ENCODE measurements around the gene ADARB1. TPM values are rescaled to one million over a fixed set of nuclear protein-coding genes. Genes with fewer than 3 reads are reported as not detected.
"Not testable (repeated sequence)": the region's sequence is repeated elsewhere in the genome, so short reads cannot be mapped to it uniquely, and the experiment has no call there.

ADARB1 gene
- total RNA-seq, 4 donors from 2014 or later: 3.4 to 15.6 (median 5.7) TPM

DNA sequence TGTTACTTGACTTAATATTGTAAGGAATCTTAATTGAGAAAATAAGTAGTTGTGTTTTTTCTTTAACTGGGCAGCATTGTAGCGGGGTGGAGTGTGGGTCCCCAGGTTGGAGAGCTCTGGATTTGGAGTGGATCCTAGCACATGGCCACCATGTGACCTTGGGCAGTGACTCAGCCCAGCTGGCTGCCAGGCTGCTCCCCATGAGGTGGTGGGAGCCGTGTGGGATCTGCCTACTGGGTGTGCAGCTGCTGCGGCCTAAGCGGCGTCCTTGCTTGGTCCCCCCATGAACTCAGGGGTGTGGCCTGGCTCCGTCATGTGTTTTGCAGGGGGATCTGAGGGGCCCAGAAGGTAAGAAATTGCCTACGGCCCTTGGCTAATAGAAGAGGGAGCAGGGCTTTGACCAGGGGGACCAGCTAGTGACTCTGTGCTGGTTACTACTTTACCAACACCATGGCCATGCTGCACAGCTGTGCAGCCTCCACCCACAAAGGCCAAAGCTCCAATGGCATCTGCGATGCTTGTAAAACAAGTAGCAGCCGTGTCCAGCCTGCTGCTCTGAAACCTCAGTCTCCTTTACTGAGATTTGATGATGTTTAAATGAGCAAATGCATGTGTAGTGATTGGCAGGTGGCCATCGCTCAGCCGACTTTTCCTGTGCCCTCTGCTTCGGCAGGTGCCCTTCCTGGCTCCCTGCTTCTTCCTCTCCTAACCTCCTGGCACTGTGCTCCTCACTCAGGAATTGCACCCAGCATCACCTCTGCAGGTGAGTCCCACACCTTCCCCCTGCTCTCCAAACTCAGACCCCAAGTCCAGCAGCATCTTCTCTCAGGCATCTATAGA, 68.3 kb downstream of the ADARB1 start:
- no peak for DNase-seq
- Histone ChIP-seq H3K4me3 (no peak overlapping the region), H3K36me3 (peaks cover 0 to 10% (median 0%) of the 10 kb centered on the region in 3 donors), H3K27me3 (no peaks in the 10 kb centered on the region), H3K4me1 (peaks cover 0 to 17% (median 0%) of the 10 kb centered on the region in 3 donors), H3K9me3 (no peaks in the 10 kb centered on the region), H3K27ac (no peak overlapping the region)
- intact Hi-C loops (cut with DNase I): loop anchor here (5.0 to 10.0 kb wide), 2 partner anchors 142 to 300 kb away; partner anchors contain the start of gene POFUT2
- WGBS, 2 donors: 90 to 92% methylated on average over 6 of the region's 12 CpGs
- TF ChIP-seq, protein P1, sequence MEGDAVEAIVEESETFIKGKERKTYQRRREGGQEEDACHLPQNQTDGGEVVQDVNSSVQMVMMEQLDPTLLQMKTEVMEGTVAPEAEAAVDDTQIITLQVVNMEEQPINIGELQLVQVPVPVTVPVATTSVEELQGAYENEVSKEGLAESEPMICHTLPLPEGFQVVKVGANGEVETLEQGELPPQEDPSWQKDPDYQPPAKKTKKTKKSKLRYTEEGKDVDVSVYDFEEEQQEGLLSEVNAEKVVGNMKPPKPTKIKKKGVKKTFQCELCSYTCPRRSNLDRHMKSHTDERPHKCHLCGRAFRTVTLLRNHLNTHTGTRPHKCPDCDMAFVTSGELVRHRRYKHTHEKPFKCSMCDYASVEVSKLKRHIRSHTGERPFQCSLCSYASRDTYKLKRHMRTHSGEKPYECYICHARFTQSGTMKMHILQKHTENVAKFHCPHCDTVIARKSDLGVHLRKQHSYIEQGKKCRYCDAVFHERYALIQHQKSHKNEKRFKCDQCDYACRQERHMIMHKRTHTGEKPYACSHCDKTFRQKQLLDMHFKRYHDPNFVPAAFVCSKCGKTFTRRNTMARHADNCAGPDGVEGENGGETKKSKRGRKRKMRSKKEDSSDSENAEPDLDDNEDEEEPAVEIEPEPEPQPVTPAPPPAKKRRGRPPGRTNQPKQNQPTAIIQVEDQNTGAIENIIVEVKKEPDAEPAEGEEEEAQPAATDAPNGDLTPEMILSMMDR (IDR thresholded peaks at IDR 0.05): no peak
- no peak for TF ChIP-seq POLR2A (IDR thresholded peaks at IDR 0.05)

GRCh38 chr21:45143855-45144254, 69.5 kb downstream of the ADARB1 start:
- intact Hi-C loops (cut with DNase I): loop anchor here (5.0 to 10.0 kb wide), 2 partner anchors 141 to 298 kb away; partner anchors contain the start of gene POFUT2
- WGBS, 2 donors: 89 to 92% methylated on average over 3 of the region's 3 CpGs
- Histone ChIP-seq H3K36me3 (peaks cover 0 to 15% (median 0%) of the 10 kb centered on the region in 3 donors), H3K4me3 (no peak overlapping the region), H3K27ac (no peak overlapping the region), H3K4me1 (peaks cover 0 to 12% (median 0%) of the 10 kb centered on the region in 3 donors), H3K27me3 (no peaks in the 10 kb centered on the region), H3K9me3 (no peaks in the 10 kb centered on the region)
- no peak for DNase-seq
- TF ChIP-seq, protein P1 (IDR thresholded peaks at IDR 0.05): no peak
- TF ChIP-seq POLR2A (IDR thresholded peaks at IDR 0.05): no peak

GRCh38 chr21:45145146-45145545, 70.8 kb downstream of the ADARB1 start:
- no peak overlapping the region for H3K27ac ChIP-seq
- no peaks in the 10 kb centered on the region for H3K27me3 ChIP-seq
- H3K36me3 ChIP-seq: peaks cover 0 to 15% (median 0%) of the 10 kb centered on the region in 3 donors
- H3K9me3 ChIP-seq: no peaks in the 10 kb centered on the region
- WGBS, 2 donors: 80 to 93% methylated on average over 5 to 6 of the region's 9 CpGs
- H3K4me1 ChIP-seq: peaks cover 0 to 12% (median 0%) of the 10 kb centered on the region in 3 donors
- no peak overlapping the region for H3K4me3 ChIP-seq
- TF ChIP-seq, protein P1 (IDR thresholded peaks at IDR 0.05): no peak
- TF ChIP-seq POLR2A (IDR thresholded peaks at IDR 0.05): no peak
- intact Hi-C loops (cut with DNase I): loop anchor here (10.0 kb wide), 1 partner anchor 140 kb away; the partner anchor contains the start of gene POFUT2
- DNase-seq: no peak

DNA sequence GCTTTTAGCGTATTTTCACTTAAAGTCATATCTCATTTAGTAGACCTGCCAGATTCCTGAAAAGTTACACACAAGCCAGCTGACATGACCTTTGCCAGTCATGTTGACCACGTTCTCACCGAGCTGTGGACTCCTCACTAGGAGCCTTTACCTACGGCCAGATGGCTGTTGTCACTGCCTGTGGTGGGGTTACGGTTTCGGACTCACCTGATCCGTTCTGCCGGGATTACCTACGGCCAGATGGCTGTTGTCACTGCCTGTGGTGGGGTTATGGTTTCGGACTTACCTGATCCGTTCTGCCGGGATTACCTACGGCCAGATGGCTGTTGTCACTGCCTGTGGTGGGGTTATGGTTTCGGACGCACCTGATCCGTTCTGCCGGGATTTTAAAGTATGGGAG, 71.5 kb downstream of the ADARB1 start:
- not testable (repeated sequence) for H3K4me3 ChIP-seq, DNase-seq, H3K9me3 ChIP-seq, H3K27me3 ChIP-seq, H3K27ac ChIP-seq
- intact Hi-C loops (cut with DNase I): loop anchor here (10.0 kb wide), 1 partner anchor 139 kb away; the partner anchor contains the start of gene POFUT2
- 91 to 98% methylated on average over 10 to 13 of the region's 17 CpGs for WGBS, 2 donors
- peaks cover 0 to 12% (median 0%) of the 10 kb centered on the region in 3 donors for H3K4me1 ChIP-seq
- H3K36me3 ChIP-seq: peaks cover 0 to 15% (median 0%) of the 10 kb centered on the region in 3 donors

DNA sequence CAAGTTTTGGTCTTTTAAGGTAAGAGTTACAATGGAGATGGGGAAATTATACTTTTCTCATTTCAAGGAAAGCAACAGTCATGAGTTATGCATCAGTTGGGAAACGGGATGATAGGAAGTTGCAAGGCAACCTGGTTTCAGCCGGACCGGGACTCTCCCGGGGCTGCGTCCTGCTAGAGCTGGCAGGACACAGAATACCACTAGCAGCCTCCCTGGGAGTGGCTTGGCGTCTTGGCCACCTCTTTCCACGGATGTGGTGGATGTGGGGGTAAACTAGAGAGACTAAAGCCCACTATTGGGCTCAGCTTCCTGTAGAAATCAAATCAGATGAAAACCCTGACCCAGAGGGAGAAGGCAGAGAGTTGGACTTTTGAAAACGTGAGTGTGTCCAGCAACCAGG, 71.9 kb downstream of the ADARB1 start:
- TF ChIP-seq, protein P1 (IDR thresholded peaks at IDR 0.05): no peak
- no peak for TF ChIP-seq POLR2A (IDR thresholded peaks at IDR 0.05)
- no peak for DNase-seq
- Histone ChIP-seq H3K4me3 (no peak overlapping the region), H3K36me3 (peaks cover 0 to 15% (median 0%) of the 10 kb centered on the region in 3 donors), H3K4me1 (peaks cover 0 to 16% (median 3%) of the 10 kb centered on the region in 3 donors), H3K27ac (no peak overlapping the region), H3K9me3 (no peaks in the 10 kb centered on the region), H3K27me3 (no peaks in the 10 kb centered on the region)
- intact Hi-C loops (cut with DNase I): loop anchor here (10.0 kb wide), 1 partner anchor 138 kb away; the partner anchor contains the start of gene POFUT2
- 73 to 86% methylated on average over 7 to 8 of the region's 8 CpGs for WGBS, 2 donors
